Measurements from ENCODE around the gene SETD6. TPM values are rescaled to one million over a fixed set of nuclear protein-coding genes. Genes with fewer than 3 reads are reported as not detected.
"Not testable (repeated sequence)": the region's sequence is repeated elsewhere in the genome, so short reads cannot be mapped to it uniquely, and the experiment has no call there.

The SETD6 gene
- total RNA-seq, 1 donor from 2014 or later = 25.9 TPM

GRCh38 chr16:58556678-58557077 is 41.4 kb downstream of the SETD6 start:
- no peak overlapping the region for H3K4me3 Mint-ChIP-seq (ENCODE audit: unreplicated experiment)
- no peak for DNase-seq
- TF ChIP-seq CTCF (IDR thresholded peaks at IDR 0.05; ENCODE audit: partially characterized antibody, unreplicated experiment) = no peak
- no peak overlapping the region for H3K27ac Mint-ChIP-seq (ENCODE audit: unreplicated experiment)
- H3K27me3 Mint-ChIP-seq (ENCODE audit: unreplicated experiment) = no peaks in the 10 kb centered on the region
- no peaks in the 10 kb centered on the region for H3K36me3 Mint-ChIP-seq (ENCODE audit: unreplicated experiment)
- H3K4me1 Mint-ChIP-seq (ENCODE audit: low read depth, unreplicated experiment) = no peaks in the 10 kb centered on the region
- peaks cover 2% of the 10 kb centered on the region for H3K9me3 Mint-ChIP-seq (ENCODE audit: unreplicated experiment)

GRCh38 chr16:58563235-58563634 is 47.9 kb downstream of the SETD6 start:
- Mint-ChIP-seq H3K36me3 (ENCODE audit: unreplicated experiment) (no peaks in the 10 kb centered on the region), H3K4me1 (ENCODE audit: low read depth, unreplicated experiment) (no peaks in the 10 kb centered on the region), H3K27ac (ENCODE audit: unreplicated experiment) (no peak overlapping the region), H3K4me3 (ENCODE audit: unreplicated experiment) (no peak overlapping the region), H3K9me3 (ENCODE audit: unreplicated experiment) (no peaks in the 10 kb centered on the region), H3K27me3 (ENCODE audit: unreplicated experiment) (no peaks in the 10 kb centered on the region)
- no peak for TF ChIP-seq CTCF (IDR thresholded peaks at IDR 0.05; ENCODE audit: partially characterized antibody, unreplicated experiment)
- DNase-seq = no peak

- Mint-ChIP-seq H3K9me3 (ENCODE audit: unreplicated experiment) (no peaks in the 10 kb centered on the region), H3K4me3 (ENCODE audit: unreplicated experiment) (no peak overlapping the region), H3K36me3 (ENCODE audit: unreplicated experiment) (no peaks in the 10 kb centered on the region), H3K27me3 (ENCODE audit: unreplicated experiment) (no peaks in the 10 kb centered on the region), H3K4me1 (ENCODE audit: low read depth, unreplicated experiment) (no peaks in the 10 kb centered on the region), H3K27ac (ENCODE audit: unreplicated experiment) (no peak overlapping the region)
- no peak for TF ChIP-seq CTCF (IDR thresholded peaks at IDR 0.05; ENCODE audit: partially characterized antibody, unreplicated experiment)
- DNase-seq = no peak
Observed at GRCh38 chr16:58563775-58564174, 48.5 kb downstream of the SETD6 start.

- H3K9me3 Mint-ChIP-seq (ENCODE audit: unreplicated experiment); H3K27me3 Mint-ChIP-seq (ENCODE audit: unreplicated experiment); H3K4me3 Mint-ChIP-seq (ENCODE audit: unreplicated experiment); H3K4me1 Mint-ChIP-seq (ENCODE audit: low read depth, unreplicated experiment); DNase-seq; H3K27ac Mint-ChIP-seq (ENCODE audit: unreplicated experiment); H3K36me3 Mint-ChIP-seq (ENCODE audit: unreplicated experiment): not testable (repeated sequence)
Observed at GRCh38 chr16:58565697-58566096, 50.4 kb downstream of the SETD6 start.

Other genes starting within 250 kb of the SETD6 start
- gene PRSS54, start 220.5 kb upstream of the SETD6 start, total RNA-seq (ENCODE audit: unreplicated experiment) = not detected
- 5.9 TPM for gene GINS3, start 123.0 kb upstream of the SETD6 start, total RNA-seq (ENCODE audit: unreplicated experiment)
- 677 TPM for gene NDRG4, start 15.4 kb upstream of the SETD6 start, total RNA-seq (ENCODE audit: unreplicated experiment)
- gene CNOT1, start 114.3 kb downstream of the SETD6 start, total RNA-seq (ENCODE audit: unreplicated experiment) = 165 TPM
- gene SLC38A7, start 169.3 kb downstream of the SETD6 start, total RNA-seq (ENCODE audit: unreplicated experiment) = 52.9 TPM
- 92.5 TPM for gene GOT2, start 218.8 kb downstream of the SETD6 start, total RNA-seq (ENCODE audit: unreplicated experiment)